Dedifferentiated amniotic fluid mesenchymal stem cell (primary cell): Measurements from ENCODE around the gene BLNK.

ENCODE experiments used
- DNase-seq: peaks from one replicate; pipeline ENCODE4 v3.0.0-alpha.2; 2016; ENCODE audit errors: extremely low spot score

BLNK gene

GRCh38 chr10:96261930-96262329 lies 9.4 kb downstream of the BLNK start:
- no peak for DNase-seq

- DNase-seq: no peak
Observed at GRCh38 chr10:96261132-96261531, 10.2 kb downstream of the BLNK start.

GRCh38 chr10:96260014-96260413 lies 11.4 kb downstream of the BLNK start:
- DNase-seq: no peak

GRCh38 chr10:96259150-96259549 lies 12.2 kb downstream of the BLNK start:
- DNase-seq: no peak

GRCh38 chr10:96257944-96258343 lies 13.4 kb downstream of the BLNK start:
- no peak for DNase-seq

GRCh38 chr10:96255549-96256333 lies 15.6 kb downstream of the BLNK start:
- DNase-seq: no peak

- DNase-seq: no peak
Observed at GRCh38 chr10:96254976-96255375, 16.4 kb downstream of the BLNK start.

GRCh38 chr10:96252730-96253129 lies 18.6 kb downstream of the BLNK start:
- no peak for DNase-seq

- DNase-seq: no peak
Observed at GRCh38 chr10:96250349-96250748, 21.0 kb downstream of the BLNK start.

- DNase-seq: no peak
Observed at GRCh38 chr10:96249264-96249663, 22.1 kb downstream of the BLNK start.

- no peak for DNase-seq
Observed at GRCh38 chr10:96244354-96244753, 27.0 kb downstream of the BLNK start.

GRCh38 chr10:96243296-96243695 lies 28.1 kb downstream of the BLNK start:
- no peak for DNase-seq

GRCh38 chr10:96242822-96243221 lies 28.5 kb downstream of the BLNK start:
- no peak for DNase-seq

- no peak for DNase-seq
Observed at GRCh38 chr10:96238646-96239623, 32.4 kb downstream of the BLNK start.

GRCh38 chr10:96236876-96237275 lies 34.5 kb downstream of the BLNK start:
- DNase-seq: no peak

- no peak for DNase-seq
Observed at GRCh38 chr10:96236090-96236478, 35.3 kb downstream of the BLNK start.

- no peak for DNase-seq
Observed at GRCh38 chr10:96235326-96236089, 35.9 kb downstream of the BLNK start.

GRCh38 chr10:96233959-96234358 lies 37.4 kb downstream of the BLNK start:
- DNase-seq: no peak

- no peak for DNase-seq
Observed at GRCh38 chr10:96230527-96230926, 40.8 kb downstream of the BLNK start.

- peak; percentile 23 for DNase-seq
Observed at GRCh38 chr10:96229568-96230030, 41.8 kb downstream of the BLNK start.

- DNase-seq: no peak
Observed at GRCh38 chr10:96228408-96228994, 42.9 kb downstream of the BLNK start.

GRCh38 chr10:96227206-96227605 lies 44.2 kb downstream of the BLNK start:
- no peak for DNase-seq
